HUES64 (cell line): ENCODE data around the gene SCN2B.

Experiments used
- H3K27ac ChIP-seq: 2 replicates; pipeline ENCODE4 v1.7.0; 2013; ENCODE audit warnings: low read depth, low read length, inconsistent platforms
- H3K27me3 ChIP-seq: 2 replicates; pipeline ENCODE4 v1.6.1; 2013; ENCODE audit warnings: mild to moderate bottlenecking, low read length; ENCODE audit not compliant: insufficient read depth
- H3K36me3 ChIP-seq: 2 replicates; pipeline ENCODE4 v1.6.1; 2013; ENCODE audit warnings: mild to moderate bottlenecking, low read length; ENCODE audit not compliant: insufficient read depth
- H3K4me1 ChIP-seq: 2 replicates; pipeline ENCODE4 v1.6.1; 2013; ENCODE audit warnings: mild to moderate bottlenecking, low read length, moderate library complexity; ENCODE audit not compliant: insufficient read depth
- H3K4me3 ChIP-seq: 2 replicates; pipeline ENCODE4 v1.5.1; 2013; ENCODE audit warnings: mild to moderate bottlenecking, low read length, moderate library complexity
- H3K9ac ChIP-seq: 2 replicates; pipeline ENCODE4 v1.6.1; 2013; ENCODE audit warnings: mild to moderate bottlenecking, low read depth, low read length
- H3K9me3 ChIP-seq: 2 replicates; pipeline ENCODE4 v1.6.1; 2013; ENCODE audit warnings: low read depth, low read length; ENCODE audit not compliant: insufficient read depth
- whole genome bisulfite sequencing: fragments of 150-250, 120-280 bp; methylation state at CpG from one replicate; pipeline ENCODE4 v1.1.7; 2013; ENCODE audit warnings: missing lambda C conversion rate; 5-methylcytosine and 5-hydroxymethylcytosine counted together

The SCN2B gene

DNA sequence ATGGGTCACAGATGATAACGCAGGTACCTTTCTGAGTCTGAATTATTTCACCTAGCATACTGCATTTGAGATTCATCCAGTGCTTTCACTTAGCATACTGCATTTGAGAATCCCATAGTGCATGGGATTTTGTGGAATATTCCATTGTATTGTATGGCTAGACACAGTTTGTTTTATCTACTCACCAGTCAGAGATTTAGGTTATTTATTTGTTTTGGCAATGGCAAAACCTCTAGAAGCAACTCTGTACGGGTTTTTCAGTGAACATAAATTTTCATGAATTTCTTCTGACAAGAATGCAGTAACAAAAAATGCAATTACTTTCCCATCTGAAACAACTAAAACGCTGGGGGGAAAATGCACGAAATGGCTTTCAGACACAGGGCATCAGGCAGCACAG is 48.1 kb downstream of the SCN2B start:
- Histone ChIP-seq H3K27me3 (no peaks in the 10 kb centered on the region), H3K27ac (no peak overlapping the region), H3K9me3 (no peaks in the 10 kb centered on the region), H3K4me3 (no peak overlapping the region), H3K9ac (no peak overlapping the region), H3K36me3 (no peaks in the 10 kb centered on the region), H3K4me1 (no peaks in the 10 kb centered on the region)
- 90% methylated on average over 4 of the region's 4 CpGs for WGBS

DNA sequence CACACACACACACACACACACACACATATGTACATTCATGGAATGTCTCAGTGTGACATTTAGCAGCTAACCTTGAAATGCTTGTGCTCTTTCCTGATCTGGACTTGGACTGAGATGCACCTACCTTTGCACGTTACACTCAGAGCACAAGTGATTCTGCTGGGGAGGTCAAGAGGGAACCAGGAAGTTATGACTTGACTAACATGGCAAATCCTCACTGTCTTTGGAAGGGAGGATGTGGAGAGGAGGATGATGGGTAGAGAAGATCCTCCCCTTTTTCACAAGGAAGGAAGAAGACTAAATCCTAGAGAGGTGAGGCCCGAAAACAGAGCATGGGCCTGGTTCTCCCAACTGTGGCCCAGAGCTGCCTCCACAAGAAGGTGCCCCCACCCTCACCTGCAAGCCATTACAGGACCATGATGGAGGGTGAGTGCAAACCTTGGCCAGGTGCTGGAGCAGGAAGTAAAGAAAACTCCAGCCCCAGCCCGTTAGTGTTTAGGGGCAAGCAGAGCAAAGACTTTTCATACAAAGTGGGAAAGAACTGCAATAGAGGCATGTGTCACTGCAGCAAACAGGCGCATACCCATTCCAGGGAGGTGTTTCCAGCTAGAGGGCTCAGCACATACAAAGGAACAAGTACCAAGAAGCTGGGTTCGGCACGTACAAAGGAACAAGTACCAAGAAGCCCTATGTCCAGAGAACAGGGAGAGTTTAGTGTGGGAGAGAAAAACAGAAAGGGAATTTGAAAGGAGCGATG is 50.2 kb downstream of the SCN2B start:
- Histone ChIP-seq H3K9ac (no peak overlapping the region), H3K4me1 (no peaks in the 10 kb centered on the region), H3K27ac (no peak overlapping the region), H3K4me3 (no peak overlapping the region), H3K36me3 (no peaks in the 10 kb centered on the region), H3K9me3 (no peaks in the 10 kb centered on the region), H3K27me3 (no peaks in the 10 kb centered on the region)
- 90% methylated on average over 7 of the region's 7 CpGs for WGBS

DNA sequence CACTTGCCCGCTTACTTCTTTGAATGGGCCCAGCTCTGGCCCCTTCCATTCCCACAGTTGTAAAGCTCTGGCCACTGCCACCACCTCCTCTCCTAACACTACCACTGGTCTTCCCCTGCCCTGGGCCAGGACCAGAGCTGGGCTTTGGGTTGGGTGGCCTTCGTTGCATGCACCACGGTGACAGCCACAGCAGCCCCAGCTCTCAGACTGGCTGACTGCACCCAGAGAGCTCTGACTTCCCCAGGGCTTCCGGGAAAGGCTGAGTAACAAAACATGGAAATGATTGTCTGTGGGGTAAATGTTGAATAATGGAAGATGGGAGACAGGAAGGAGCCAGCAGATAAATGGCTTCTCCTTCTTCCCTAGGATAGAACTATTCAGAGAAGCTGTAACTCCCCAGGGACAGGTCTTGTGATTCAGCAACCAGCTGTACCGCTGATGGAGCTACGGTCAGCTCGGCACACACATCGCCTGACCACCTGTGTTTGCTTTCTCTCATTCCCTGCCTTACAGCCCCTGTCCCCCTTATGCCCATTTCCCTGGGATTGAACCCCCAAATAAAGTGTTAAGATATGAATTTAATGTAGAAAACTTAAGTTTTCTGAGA is 51.4 kb downstream of the SCN2B start:
- Histone ChIP-seq H3K36me3 (no peaks in the 10 kb centered on the region), H3K9me3 (no peaks in the 10 kb centered on the region), H3K4me3 (no peak overlapping the region), H3K9ac (no peak overlapping the region), H3K4me1 (no peaks in the 10 kb centered on the region), H3K27me3 (no peaks in the 10 kb centered on the region), H3K27ac (no peak overlapping the region)
- WGBS, result 95% methylated on average over 8 of the region's 8 CpGs

DNA sequence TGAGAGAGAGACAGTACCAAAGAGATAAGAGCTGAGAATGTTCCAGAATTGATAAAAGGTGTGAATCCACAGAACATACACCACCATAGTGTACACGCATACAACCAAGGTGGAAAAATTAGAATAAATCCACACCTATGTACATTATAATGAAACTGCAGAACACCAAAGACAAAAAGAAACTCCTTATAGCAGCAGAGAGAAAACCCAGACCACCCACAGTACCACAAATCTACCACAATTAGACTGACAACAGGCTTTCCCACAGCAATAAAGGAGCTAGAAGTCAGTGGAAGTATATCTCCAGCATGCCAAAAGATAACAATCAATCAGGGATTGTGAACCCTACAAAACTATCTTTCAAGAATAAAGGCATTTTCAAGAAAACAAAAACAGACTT is 55.6 kb downstream of the SCN2B start:
- Histone ChIP-seq H3K36me3 (no peaks in the 10 kb centered on the region), H3K9me3 (no peaks in the 10 kb centered on the region), H3K4me3 (no peak overlapping the region), H3K27ac (no peak overlapping the region), H3K4me1 (peaks cover 9% of the 10 kb centered on the region; the same call in 1 of the 2 replicates), H3K9ac (no peak overlapping the region), H3K27me3 (no peaks in the 10 kb centered on the region)
- WGBS, result 83% methylated on average over 1 of the region's 1 CpG

DNA sequence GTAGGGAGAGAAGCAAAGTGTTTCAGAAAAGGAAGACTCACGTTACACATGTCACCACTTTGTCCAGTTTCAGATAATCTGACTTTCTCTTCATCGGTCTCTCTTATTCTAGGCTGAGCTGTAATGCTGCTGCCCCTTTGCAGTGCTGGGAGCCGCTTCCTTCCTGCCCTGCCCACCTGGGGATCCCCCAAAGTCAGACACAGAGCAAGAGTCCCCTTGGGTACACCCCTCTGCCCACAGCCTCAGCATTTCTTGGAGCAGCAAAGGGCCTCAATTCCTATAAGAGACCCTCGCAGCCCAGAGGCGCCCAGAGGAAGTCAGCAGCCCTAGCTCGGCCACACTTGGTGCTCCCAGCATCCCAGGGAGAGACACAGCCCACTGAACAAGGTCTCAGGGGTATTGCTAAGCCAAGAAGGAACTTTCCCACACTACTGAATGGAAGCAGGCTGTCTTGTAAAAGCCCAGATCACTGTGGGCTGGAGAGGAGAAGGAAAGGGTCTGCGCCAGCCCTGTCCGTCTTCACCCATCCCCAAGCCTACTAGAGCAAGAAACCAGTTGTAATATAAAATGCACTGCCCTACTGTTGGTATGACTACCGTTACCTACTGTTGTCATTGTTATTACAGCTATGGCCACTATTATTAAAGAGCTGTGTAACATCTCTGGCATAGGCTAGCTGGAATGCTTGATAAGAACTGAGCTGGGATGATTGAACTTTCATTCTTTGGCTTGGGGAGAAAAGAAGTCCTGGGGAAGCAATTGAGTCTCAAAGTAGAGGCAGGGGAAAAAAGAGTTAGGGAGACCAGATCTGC is 58.4 kb downstream of the SCN2B start:
- Histone ChIP-seq H3K4me3 (no peak overlapping the region), H3K27me3 (no peaks in the 10 kb centered on the region), H3K27ac (no peak overlapping the region), H3K4me1 (peaks cover 9% of the 10 kb centered on the region; the same call in 1 of the 2 replicates), H3K36me3 (no peaks in the 10 kb centered on the region), H3K9ac (no peak overlapping the region), H3K9me3 (no peaks in the 10 kb centered on the region)
- WGBS, result 90% methylated on average over 8 of the region's 9 CpGs

DNA sequence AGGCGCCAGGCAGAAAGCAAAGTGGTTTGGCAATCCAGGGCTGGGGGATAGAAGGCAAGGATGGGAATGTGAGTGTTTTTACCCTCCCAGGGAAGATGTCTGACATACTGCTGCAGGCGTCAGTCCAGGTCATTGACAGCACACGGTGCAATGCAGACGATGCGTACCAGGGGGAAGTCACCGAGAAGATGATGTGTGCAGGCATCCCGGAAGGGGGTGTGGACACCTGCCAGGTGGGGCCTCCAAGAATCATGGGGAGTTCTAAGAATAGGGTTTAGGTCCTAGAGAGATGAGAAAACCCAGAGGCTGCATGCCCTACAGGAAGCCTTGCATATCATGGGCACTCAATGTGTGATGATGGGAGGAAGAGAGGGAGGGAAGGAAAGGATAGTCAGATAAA is 61.4 kb downstream of the SCN2B start:
- Histone ChIP-seq H3K27me3 (no peaks in the 10 kb centered on the region), H3K9ac (no peak overlapping the region), H3K27ac (no peak overlapping the region), H3K36me3 (no peaks in the 10 kb centered on the region), H3K4me1 (peaks cover 9% of the 10 kb centered on the region; the same call in 1 of the 2 replicates), H3K4me3 (no peak overlapping the region), H3K9me3 (no peaks in the 10 kb centered on the region)
- WGBS, result 94% methylated on average over 7 of the region's 7 CpGs

DNA sequence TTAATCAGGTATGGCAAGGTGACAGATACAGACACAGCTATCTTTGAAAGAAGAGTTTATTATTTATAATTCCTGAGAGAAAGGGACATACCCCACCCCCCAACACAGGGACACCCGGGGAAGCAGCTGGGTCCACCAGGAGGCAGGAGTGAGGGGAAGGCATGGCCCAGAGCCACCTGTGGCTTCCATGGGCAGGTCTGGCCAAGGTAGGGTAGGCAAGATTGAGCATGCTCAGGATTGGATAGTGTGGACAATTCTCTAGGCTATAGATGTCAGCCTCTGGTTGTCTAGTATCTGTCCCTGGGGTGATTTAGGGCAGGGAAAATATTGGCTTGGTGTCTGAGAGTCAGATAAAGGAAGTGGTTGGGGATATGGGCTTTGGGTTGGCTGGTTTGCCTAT is 62.2 kb downstream of the SCN2B start:
- H3K27me3 ChIP-seq, result no peaks in the 10 kb centered on the region
- no peak overlapping the region for H3K4me3 ChIP-seq
- WGBS, result 82% methylated on average over 1 of the region's 1 CpG
- peaks cover 9% of the 10 kb centered on the region; the same call in 1 of the 2 replicates for H3K4me1 ChIP-seq
- no peaks in the 10 kb centered on the region for H3K36me3 ChIP-seq
- H3K27ac ChIP-seq, result no peak overlapping the region
- H3K9ac ChIP-seq, result no peak overlapping the region
- no peaks in the 10 kb centered on the region for H3K9me3 ChIP-seq

DNA sequence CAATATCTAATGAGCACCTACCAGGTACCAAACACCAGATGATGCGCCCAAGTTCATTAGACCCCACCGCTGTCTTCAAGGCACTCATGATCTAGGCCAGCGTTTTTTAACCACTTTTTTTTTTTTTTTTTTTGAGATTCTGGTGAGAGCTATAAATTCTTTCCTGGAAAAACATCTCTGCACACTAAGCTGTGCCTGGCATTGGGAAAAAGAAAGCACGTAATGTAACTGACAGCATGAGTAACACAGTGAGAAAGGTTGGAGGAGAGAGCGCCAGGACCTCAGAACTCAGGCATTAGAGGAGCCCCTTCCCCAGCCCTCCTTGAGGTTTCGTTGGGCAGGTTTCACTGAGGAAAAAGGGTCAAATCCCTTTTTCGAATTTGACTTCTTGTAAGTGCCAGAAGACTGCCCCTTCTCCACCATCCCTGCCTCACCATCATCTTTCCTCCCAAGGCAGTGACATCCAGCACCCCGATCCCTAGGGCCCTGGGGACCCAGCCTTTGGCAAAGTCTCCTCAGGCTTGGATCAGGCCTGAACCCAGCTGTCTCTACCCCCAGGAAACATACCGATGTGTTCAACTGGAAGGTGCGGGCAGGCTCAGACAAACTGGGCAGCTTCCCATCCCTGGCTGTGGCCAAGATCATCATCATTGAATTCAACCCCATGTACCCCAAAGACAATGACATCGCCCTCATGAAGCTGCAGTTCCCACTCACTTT is 63.6 kb downstream of the SCN2B start:
- Histone ChIP-seq H3K27me3 (no peaks in the 10 kb centered on the region), H3K4me3 (no peak overlapping the region), H3K27ac (no peak overlapping the region), H3K9me3 (no peaks in the 10 kb centered on the region), H3K9ac (no peak overlapping the region), H3K4me1 (no peaks in the 10 kb centered on the region; the same call in 1 of the 2 replicates), H3K36me3 (no peaks in the 10 kb centered on the region)
- WGBS, result 93% methylated on average over 11 of the region's 11 CpGs
